GM21381 (cell line): ENCODE results near the gene GALNT17.
"Not testable (repeated sequence)": the region's sequence is repeated elsewhere in the genome, so short reads cannot be mapped to it uniquely, and the experiment has no call there.

Source experiments
- ATAC-seq: cut with Tn5 transposase; IDR thresholded peaks from one replicate; pipeline ENCODE4 v1.9.1; 2021; ENCODE audit warnings: mild to moderate bottlenecking, moderate library complexity; ENCODE audit not compliant: unreplicated experiment

The GALNT17 gene

GRCh38 chr7:71229699-71230098 is 97.8 kb downstream of the GALNT17 start:
- no peak for ATAC-seq

DNA sequence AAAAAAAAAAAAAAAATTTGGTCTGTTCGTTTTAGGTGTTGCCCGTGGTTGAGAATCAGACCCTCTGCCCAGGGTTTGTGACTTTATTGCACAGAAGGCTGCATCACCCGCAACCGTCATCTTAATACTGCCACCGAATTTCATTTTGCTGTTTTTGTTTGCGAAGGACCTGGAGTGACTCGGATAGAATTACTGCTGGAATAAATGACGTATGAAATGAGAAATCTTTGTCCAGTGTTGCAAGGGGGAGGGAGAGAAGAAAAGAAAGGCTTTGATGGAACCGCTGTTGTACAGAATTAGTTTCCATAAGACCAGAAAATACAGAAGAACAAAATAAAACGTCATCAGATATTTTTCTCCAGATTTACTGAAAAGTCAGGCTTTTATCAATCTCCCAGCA is 103.3 kb downstream of the GALNT17 start:
- no peak for ATAC-seq

- no peak for ATAC-seq
Observed at GRCh38 chr7:71236230-71237105, 104.5 kb downstream of the GALNT17 start.

- no peak for ATAC-seq
Observed at GRCh38 chr7:71237945-71238344, 106.0 kb downstream of the GALNT17 start.

- ATAC-seq, result no peak
Observed at GRCh38 chr7:71238581-71239295, 106.8 kb downstream of the GALNT17 start.

GRCh38 chr7:71239586-71240268 is 107.8 kb downstream of the GALNT17 start:
- no peak for ATAC-seq

- ATAC-seq, result no peak
Observed at GRCh38 chr7:71243736-71244410, 111.9 kb downstream of the GALNT17 start.

GRCh38 chr7:71245038-71245437 is 113.1 kb downstream of the GALNT17 start:
- no peak for ATAC-seq

DNA sequence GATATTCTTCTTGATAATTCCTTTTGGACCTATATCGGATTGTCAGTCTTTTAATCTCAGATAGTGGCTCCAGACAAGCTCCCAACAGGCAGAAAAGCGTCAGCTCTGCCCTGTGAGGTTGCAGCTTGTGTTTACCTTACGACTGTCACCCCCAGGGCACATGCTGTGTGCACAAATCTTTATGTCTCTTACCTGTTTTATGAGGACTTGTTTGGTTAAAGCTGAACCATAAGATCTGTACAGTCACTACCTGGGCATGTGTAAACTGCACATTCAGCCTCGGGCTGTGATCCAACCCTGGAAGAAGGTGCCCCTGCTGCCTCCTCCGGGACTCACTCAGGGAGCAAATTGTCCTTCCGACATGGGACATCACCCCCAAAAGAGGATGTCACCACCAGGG is 119.8 kb downstream of the GALNT17 start:
- ATAC-seq, result no peak

DNA sequence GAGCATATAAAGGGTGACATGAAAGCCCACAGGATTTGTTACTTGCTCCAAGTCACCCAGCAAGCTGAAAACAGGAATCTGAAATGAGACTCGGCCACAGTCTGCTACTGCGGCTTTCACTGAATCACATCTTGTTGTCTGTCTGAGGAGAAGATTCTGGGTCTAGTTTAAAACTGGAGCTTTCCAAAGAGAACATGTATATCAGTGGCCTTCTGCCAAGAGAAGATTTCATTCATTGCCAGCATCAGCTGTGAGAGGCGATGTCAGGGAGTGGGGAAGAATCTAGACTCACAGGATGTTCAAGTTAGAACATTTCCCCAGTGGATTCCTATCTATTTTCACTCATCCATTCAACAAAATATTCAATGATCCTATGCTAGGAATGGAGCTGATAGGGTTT is 122.8 kb downstream of the GALNT17 start:
- no peak for ATAC-seq

DNA sequence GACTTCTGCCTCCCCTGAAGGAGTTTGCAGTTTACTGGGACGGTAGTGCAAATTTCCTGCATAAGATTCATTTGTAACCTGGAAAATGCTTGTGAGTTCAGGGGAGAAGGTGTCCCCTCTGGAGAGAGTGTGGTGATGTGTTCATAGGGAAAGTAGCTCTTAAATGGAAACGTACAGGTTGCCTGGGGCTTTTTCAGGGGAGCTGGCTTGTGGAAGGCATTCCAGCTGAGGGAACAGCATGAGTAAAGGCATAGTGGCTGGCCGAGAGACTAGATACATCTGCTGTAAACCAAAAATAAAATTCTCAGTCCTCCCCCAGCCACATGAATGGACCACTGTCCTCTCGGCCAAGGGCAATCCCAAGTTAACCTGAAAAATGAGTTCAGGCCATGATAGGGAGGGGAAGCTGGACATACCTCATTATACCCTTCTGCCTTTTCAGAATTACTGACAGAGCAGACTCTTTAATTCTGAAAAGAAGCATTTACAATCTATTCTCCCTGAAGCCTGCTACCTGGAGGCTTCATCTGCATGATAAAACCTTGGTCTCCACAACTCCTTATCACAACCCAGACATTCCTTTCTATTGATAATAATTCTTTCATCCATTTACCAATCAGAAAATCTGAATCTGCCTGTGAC is 123.7 kb downstream of the GALNT17 start:
- no peak for ATAC-seq

DNA sequence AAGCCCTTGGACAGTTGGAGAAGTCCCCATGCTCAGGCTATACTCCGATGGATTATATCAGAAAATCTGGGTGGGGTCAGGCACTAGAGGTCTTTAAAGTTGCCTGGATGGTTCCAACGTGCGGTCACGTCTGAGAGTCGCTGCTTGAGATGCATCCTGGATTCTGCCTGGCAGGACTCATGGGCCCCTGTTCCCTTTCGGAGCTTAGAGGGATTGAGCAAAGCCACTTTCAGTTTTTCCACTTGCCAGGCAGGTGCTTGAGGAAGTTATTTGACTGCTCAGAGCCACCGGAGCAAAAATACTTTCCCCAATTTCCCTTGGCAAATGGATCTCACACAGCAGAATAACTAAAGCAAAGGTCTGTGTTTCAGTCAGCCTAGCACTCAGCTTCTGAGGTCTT is 129.1 kb downstream of the GALNT17 start:
- ATAC-seq, result no peak

DNA sequence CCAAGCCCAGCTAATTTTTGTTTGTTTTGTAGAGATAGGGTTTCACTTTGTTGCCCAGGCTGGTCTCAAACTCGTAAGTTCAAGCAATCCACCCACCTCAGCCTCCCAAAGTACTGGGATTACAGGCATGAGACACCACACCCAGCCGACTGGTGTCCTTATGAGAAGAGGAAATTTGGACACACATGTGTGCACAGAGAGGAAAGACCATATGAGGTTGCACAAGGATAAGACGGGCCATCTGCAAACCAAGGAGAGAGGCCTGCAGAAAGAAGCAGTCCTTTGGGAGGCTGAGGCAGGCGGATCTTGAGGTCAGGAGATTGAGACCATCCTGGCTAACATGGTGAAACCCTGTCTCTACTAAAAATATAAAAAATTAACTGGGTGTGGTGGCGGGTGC is 130.9 kb downstream of the GALNT17 start:
- ATAC-seq, result not testable (repeated sequence)

GRCh38 chr7:71264005-71264404 is 132.1 kb downstream of the GALNT17 start:
- no peak for ATAC-seq

GRCh38 chr7:71266912-71267311 is 135.0 kb downstream of the GALNT17 start:
- ATAC-seq, result no peak

GRCh38 chr7:71267734-71268469 is 136.0 kb downstream of the GALNT17 start:
- no peak for ATAC-seq

- no peak for ATAC-seq
Observed at GRCh38 chr7:71270558-71270957, 138.6 kb downstream of the GALNT17 start.

- no peak for ATAC-seq
Observed at GRCh38 chr7:71271203-71271602, 139.3 kb downstream of the GALNT17 start.

DNA sequence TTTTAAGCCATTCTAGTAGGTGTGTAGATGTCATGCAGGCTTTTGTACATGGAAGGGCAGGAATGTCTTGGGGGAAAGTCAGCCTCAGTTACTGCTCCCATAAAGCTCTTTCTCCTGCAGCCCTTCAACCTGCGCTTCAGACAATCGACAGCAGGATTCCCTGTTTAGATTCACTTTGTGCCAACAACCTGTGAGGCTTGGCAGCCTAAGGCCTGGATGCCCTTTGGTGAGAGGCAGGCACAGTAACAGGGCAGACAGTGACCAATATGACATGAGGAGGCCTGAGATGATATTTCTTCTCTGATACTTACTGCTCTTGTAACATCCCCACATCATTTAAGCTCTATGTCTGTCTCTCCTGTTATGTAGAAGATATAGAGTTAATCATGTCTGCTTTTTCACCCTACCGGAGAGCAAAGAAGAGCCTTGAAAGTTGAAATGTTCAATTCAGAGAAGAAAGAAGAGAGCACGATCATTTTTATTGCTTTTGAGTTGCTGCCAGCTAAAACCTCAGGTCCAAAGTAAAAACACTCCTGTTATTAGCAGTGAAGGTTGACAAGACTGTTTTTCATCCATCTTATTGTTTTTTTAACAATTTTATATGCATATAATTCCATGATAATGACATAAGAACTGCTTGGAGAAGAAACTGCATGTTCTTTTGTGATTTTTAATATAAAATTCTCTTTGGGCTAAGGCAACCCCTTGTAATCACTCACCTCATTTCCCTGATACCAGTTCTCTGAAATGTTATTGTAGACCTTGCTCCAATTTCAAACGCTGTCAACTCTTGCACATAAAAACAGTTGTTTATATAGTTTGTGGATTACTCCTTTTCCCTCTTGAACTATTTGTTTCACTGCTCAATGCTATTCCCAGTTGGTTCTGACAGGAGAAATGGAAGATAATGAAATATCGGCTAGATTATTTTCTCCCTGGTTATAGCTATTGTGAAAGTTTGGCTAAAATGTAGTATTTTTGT is 140.9 kb downstream of the GALNT17 start:
- no peak for ATAC-seq
